Type B pancreatic cell (in vitro differentiated cells): ENCODE results near the gene ARHGEF6. TPM values are rescaled to one million over a fixed set of nuclear protein-coding genes. Genes with fewer than 3 reads are reported as not detected.

Experiments used
- DNase-seq: peaks from one replicate; pipeline ENCODE4 v3.0.0; 2021; ENCODE audit warnings: mixed read lengths; ENCODE audit not compliant: unreplicated experiment; ENCODE audit errors: extremely low spot score
- H3K27ac Mint-ChIP-seq: 2 replicates; pipeline ENCODE4 v1.8.0; 2021; ENCODE audit warnings: mild to moderate bottlenecking, mixed read lengths
- H3K27me3 Mint-ChIP-seq: 2 replicates; pipeline ENCODE4 v1.8.0; 2021; ENCODE audit warnings: mixed read lengths
- H3K36me3 Mint-ChIP-seq: 2 replicates; pipeline ENCODE4 v1.8.0; 2021; ENCODE audit warnings: mixed read lengths
- H3K4me1 Mint-ChIP-seq: one replicate; pipeline ENCODE4 v1.8.0; 2021; ENCODE audit warnings: mixed read lengths; ENCODE audit not compliant: unreplicated experiment
- H3K4me3 Mint-ChIP-seq: 2 replicates; pipeline ENCODE4 v1.8.0; 2021; ENCODE audit warnings: mild to moderate bottlenecking, mixed read lengths
- H3K9me3 Mint-ChIP-seq: 2 replicates; pipeline ENCODE4 v1.8.0; 2021; ENCODE audit warnings: mixed read lengths
- total RNA-seq: library from RNA; stranded (reverse); gene quantifications from 2 replicates; pipeline ENCODE4 v1.2.1, GENCODE V29; 2021; ENCODE audit warnings: low replicate concordance
- TF ChIP-seq, protein P1 (sequence below): fragments of 200-600 bp; sonication (generic); conservative IDR thresholded peaks from 2 replicates; pipeline ENCODE4 v1.5.0; 2021; ENCODE audit warnings: antibody characterized with exemption, mild to moderate bottlenecking

Gene ARHGEF6
- total RNA-seq, 1 donor from 2014 or later = 3.8 TPM

DNA sequence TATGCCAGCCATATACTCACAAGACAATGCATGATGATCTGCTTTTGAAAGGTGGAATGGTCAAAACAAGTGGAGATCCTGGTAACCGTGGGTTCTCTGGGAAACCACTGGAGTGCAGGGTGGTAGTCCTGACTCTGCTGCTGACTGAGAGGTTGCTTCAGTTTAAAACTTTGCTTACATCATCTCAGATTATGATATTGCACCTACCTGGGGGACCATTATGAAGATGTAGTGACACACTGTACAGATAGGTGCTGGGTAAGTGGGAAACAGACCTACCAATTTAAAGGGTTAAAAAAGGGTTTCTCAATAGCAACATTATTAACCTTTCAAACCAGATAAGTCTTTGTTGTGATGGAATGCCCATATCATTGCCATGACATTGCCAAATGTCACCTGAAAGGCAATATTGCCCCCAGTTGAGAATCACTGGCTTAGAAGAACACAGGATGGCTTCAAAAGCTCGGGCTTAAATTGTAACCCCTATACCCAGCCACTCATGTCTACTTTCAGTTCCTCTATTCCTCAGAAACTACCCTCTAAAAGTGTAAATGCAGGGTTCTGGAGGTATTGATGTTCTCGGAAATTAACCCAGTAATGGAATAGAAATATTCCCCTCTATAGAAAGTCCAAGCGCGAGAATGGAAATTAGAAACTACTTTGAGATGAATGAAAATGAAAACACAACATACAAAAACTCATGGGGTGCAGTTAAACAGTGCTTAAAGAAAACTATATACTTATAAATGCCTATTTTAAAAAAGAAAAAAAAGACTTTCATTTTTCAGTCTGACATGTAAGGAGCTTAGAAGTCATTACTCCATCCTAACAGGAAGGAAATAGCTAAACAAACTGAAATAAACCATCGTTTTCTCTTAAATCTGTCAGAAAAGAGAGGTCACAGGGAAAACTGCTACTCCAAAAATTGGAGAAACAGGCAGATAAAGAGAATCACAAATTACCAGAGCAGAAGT is 65.8 kb downstream of the ARHGEF6 start:
- no peak for DNase-seq
- TF ChIP-seq, protein P1, sequence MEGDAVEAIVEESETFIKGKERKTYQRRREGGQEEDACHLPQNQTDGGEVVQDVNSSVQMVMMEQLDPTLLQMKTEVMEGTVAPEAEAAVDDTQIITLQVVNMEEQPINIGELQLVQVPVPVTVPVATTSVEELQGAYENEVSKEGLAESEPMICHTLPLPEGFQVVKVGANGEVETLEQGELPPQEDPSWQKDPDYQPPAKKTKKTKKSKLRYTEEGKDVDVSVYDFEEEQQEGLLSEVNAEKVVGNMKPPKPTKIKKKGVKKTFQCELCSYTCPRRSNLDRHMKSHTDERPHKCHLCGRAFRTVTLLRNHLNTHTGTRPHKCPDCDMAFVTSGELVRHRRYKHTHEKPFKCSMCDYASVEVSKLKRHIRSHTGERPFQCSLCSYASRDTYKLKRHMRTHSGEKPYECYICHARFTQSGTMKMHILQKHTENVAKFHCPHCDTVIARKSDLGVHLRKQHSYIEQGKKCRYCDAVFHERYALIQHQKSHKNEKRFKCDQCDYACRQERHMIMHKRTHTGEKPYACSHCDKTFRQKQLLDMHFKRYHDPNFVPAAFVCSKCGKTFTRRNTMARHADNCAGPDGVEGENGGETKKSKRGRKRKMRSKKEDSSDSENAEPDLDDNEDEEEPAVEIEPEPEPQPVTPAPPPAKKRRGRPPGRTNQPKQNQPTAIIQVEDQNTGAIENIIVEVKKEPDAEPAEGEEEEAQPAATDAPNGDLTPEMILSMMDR = no peak
- Mint-ChIP-seq H3K4me3 (no peak overlapping the region), H3K27ac (no peak overlapping the region), H3K36me3 (no peaks in the 10 kb centered on the region), H3K4me1 (no peaks in the 10 kb centered on the region), H3K27me3 (no peaks in the 10 kb centered on the region), H3K9me3 (no peaks in the 10 kb centered on the region)

DNA sequence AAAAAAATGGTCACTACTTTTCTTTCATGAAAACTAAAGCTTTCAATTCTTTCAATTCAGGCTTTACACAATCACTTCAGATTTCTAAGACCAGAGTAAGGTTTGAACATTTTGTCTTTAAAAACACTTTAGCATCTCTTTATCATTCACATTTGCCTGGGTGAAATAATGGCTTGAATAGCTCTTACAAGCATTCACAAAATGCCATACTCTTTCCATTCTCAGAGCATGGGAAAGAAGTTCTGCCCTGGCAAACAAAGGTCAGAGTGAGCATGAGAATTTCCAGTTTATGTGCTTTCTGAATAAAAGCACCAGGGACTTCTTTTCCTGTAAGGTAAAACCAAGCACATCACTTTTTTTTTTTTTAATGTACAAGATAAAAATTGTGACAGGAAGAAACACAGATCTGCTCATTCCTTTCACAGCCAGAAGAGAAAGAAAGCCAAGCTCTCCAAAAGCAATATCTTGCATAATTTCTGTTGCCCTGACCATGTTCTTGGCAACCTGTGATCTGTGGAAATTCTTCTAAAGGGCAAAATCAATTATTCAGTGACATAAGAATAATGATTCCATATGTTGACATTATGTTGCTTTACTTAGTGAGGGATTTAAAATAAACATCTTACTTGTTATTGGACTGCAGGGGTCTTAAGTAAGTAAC is 68.0 kb downstream of the ARHGEF6 start:
- Mint-ChIP-seq H3K4me3 (no peak overlapping the region), H3K36me3 (no peaks in the 10 kb centered on the region), H3K4me1 (no peaks in the 10 kb centered on the region), H3K27me3 (no peaks in the 10 kb centered on the region), H3K27ac (no peak overlapping the region), H3K9me3 (no peaks in the 10 kb centered on the region)
- TF ChIP-seq, protein P1 = no peak
- DNase-seq = no peak

DNA sequence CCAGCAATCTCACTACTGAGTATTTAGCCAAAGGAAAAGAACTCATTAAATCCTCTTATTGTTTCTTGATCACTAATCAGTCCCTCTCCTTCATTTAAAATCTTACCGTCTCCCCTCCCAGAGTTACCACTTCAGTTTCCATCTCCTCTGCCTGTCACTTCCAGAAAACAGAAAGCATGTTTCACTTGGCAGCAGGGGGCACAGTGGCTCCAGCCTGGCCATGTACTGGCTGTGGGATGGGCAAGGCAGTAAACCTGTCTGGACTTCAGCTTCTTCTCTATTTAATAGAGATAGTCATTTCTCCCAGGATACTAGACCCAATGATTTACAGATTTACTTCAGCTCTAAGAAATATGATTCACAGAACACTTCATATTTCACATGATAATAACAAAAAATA is 69.6 kb downstream of the ARHGEF6 start:
- Mint-ChIP-seq H3K9me3 (no peaks in the 10 kb centered on the region), H3K27me3 (no peaks in the 10 kb centered on the region), H3K36me3 (no peaks in the 10 kb centered on the region), H3K27ac (no peak overlapping the region), H3K4me3 (no peak overlapping the region), H3K4me1 (no peaks in the 10 kb centered on the region)
- DNase-seq = no peak
- TF ChIP-seq, protein P1 = peak; percentile 53

DNA sequence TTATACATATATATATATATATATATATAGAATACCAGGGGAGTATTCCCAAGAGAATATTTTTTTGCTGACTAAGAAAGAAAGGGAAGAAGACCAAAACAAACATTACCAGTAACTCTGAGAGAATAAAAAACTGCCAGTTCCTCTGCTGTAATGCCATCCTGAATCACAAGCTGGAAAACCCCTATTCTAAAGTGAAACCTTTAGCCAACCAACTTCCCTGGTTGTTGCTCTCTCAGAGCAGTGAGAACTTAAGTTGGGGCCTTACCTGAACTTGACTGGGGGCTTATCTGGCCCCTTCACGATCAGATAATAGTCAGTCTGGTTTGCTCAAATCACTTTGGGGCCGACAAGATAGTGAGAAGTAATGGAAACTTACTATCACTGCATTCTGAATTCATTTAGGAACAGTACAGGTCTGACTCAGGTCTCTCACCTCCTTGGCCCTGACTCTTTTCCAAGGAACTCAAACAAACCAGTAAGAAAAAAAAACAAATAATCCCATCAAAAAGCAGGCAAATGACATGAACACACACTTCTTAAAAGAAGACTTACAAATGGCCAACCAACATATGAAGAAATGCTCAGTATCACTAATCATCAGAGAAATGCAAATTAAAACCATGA is 70.3 kb downstream of the ARHGEF6 start:
- TF ChIP-seq, protein P1 = no peak
- Mint-ChIP-seq H3K36me3 (no peaks in the 10 kb centered on the region), H3K4me1 (no peaks in the 10 kb centered on the region), H3K27me3 (no peaks in the 10 kb centered on the region), H3K27ac (no peak overlapping the region), H3K4me3 (no peak overlapping the region), H3K9me3 (no peaks in the 10 kb centered on the region)
- DNase-seq = no peak

DNA sequence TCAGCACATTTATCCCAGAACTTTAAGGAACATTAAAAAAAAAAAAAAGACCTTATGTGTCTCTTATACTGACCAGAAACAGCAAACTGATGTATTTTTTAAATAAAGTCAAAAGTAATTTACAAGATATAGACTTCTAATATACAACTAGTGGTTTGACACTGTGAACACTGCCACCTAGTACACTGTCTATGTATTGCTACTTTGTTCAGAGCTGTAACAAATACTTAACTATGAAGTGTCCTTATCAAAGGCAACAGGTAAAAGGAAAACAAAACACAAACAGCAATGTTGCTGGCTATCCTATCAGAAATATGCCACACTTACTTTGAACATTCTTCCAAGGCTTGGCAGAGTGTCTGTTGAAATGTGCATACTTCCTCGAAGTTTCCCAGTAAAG is 72.4 kb downstream of the ARHGEF6 start:
- Mint-ChIP-seq H3K36me3 (no peaks in the 10 kb centered on the region), H3K4me3 (no peak overlapping the region), H3K4me1 (no peaks in the 10 kb centered on the region), H3K27me3 (no peaks in the 10 kb centered on the region), H3K27ac (no peak overlapping the region), H3K9me3 (no peaks in the 10 kb centered on the region)
- TF ChIP-seq, protein P1 = peak; percentile 66
- DNase-seq = no peak
